Neural cell (in vitro differentiated cells): ENCODE results near the gene DIP2C. TPM values are rescaled to one million over a fixed set of nuclear protein-coding genes. Genes with fewer than 3 reads are reported as not detected.

Experiments used
- H2AFZ ChIP-seq: fragments of 200-600, 300-800 bp; sonication (generic), shearing (Covaris generic); 2 replicates; pipeline ENCODE4 v1.6.0; 2014; ENCODE audit warnings: low read depth, mild to moderate bottlenecking, antibody characterized with exemption, low read length, moderate library complexity
- H3F3A ChIP-seq: fragments of 200-600 bp; shearing (Covaris generic); 2 replicates; pipeline ENCODE4 v1.6.1; 2016; ENCODE audit warnings: mild to moderate bottlenecking, moderate library complexity, mixed read lengths, antibody characterized with exemption, low read length; ENCODE audit not compliant: insufficient read depth, poor library complexity, severe bottlenecking
- H3K27ac ChIP-seq: fragments of 200-600, 300-800 bp; sonication (generic), shearing (Covaris generic); 2 replicates; pipeline ENCODE4 v1.5.1; 2014; ENCODE audit warnings: mild to moderate bottlenecking, low read length, moderate library complexity
- H3K27me3 ChIP-seq: fragments of 300-800, 200-600 bp; sonication (generic), shearing (Covaris generic); 2 replicates; pipeline ENCODE4 v1.6.0; 2014; ENCODE audit warnings: mild to moderate bottlenecking, low read depth, low read length, moderate library complexity; ENCODE audit not compliant: insufficient read depth
- H3K36me3 ChIP-seq: fragments of 300-800, 200-600 bp; sonication (generic), shearing (Covaris generic); 2 replicates; pipeline ENCODE4 v1.5.1; 2014; ENCODE audit warnings: mild to moderate bottlenecking, antibody characterized with exemption, low read length, moderate library complexity; ENCODE audit not compliant: insufficient read depth
- H3K4me2 ChIP-seq: fragments of 300-800, 200-600 bp; sonication (generic), shearing (Covaris generic); 2 replicates; pipeline ENCODE4 v1.6.0; 2014; ENCODE audit warnings: mild to moderate bottlenecking, low read length
- H3K4me3 ChIP-seq: fragments of 300-800, 200-600 bp; sonication (generic), shearing (Covaris generic); 2 replicates; pipeline ENCODE4 v1.5.1; 2014; ENCODE audit warnings: mild to moderate bottlenecking, low read length, moderate library complexity
- H3K79me2 ChIP-seq: fragments of 200-600 bp; shearing (Covaris generic); replicated peaks from 2 replicates; pipeline ENCODE4 v1.6.0; 2014; ENCODE audit warnings: mild to moderate bottlenecking, low read length, moderate library complexity; ENCODE audit not compliant: insufficient read depth
- H3K9ac ChIP-seq: fragments of 300-800, 200-600 bp; sonication (generic), shearing (Covaris generic); 2 replicates; pipeline ENCODE4 v1.6.1; 2016; ENCODE audit warnings: mild to moderate bottlenecking, low read length, mixed read lengths
- H3K9me2 ChIP-seq: fragments of 200-600 bp; shearing (Covaris generic); 2 replicates; pipeline ENCODE4 v1.6.1; 2016; ENCODE audit warnings: mild to moderate bottlenecking, low read length, mixed read lengths; ENCODE audit not compliant: insufficient read depth
- H3K9me3 ChIP-seq: fragments of 200-600, 300-800 bp; sonication (generic), shearing (Covaris generic); 2 replicates; pipeline ENCODE4 v1.6.1; 2016; ENCODE audit warnings: mild to moderate bottlenecking, mixed run types, low read length, moderate library complexity, mixed read lengths
- H4K20me1 ChIP-seq: fragments of 200-600 bp; shearing (Covaris generic); 2 replicates; pipeline ENCODE4 v1.6.1; 2016; ENCODE audit warnings: mild to moderate bottlenecking, mixed run types; ENCODE audit not compliant: insufficient read depth
- CTCF ChIP-seq: fragments of 450-650 bp; IDR thresholded peaks from 2 replicates; pipeline ENCODE4 v1.5.1; 2014; ENCODE audit warnings: antibody characterized with exemption, mild to moderate bottlenecking, moderate library complexity; ENCODE audit not compliant: poor library complexity, severe bottlenecking
- EP300 ChIP-seq: fragments of 450-650 bp; conservative IDR thresholded peaks from 2 replicates; pipeline ENCODE4 v1.6.1; 2014; ENCODE audit warnings: antibody characterized with exemption, mild to moderate bottlenecking, moderate library complexity; ENCODE audit not compliant: poor library complexity, severe bottlenecking
- EZH2 ChIP-seq: fragments of 200-600, 300-800 bp; shearing (Covaris generic), sonication (generic); IDR thresholded peaks from 2 replicates; pipeline ENCODE4 v1.6.1; 2014; ENCODE audit warnings: antibody characterized with exemption, low read length, borderline replicate concordance, mild to moderate bottlenecking; ENCODE audit not compliant: insufficient read depth, poor library complexity, severe bottlenecking
- MXI1 ChIP-seq: fragments of 450-650 bp; conservative IDR thresholded peaks from 2 replicates; pipeline ENCODE4 v1.6.1; 2014; ENCODE audit warnings: antibody characterized with exemption, mild to moderate bottlenecking; ENCODE audit not compliant: poor library complexity, severe bottlenecking
- POLR2AphosphoS5 ChIP-seq: IDR thresholded peaks from 2 replicates; pipeline ENCODE4 v1.6.1; 2012
- RAD21 ChIP-seq: fragments of 450-650 bp; conservative IDR thresholded peaks from 2 replicates; pipeline ENCODE4 v1.6.1; 2014; ENCODE audit warnings: antibody characterized with exemption, mild to moderate bottlenecking, moderate library complexity
- REST ChIP-seq: IDR thresholded peaks from 2 replicates; pipeline ENCODE4 v1.6.1; 2012; ENCODE audit warnings: borderline replicate concordance
- SMC3 ChIP-seq: fragments of 450-650 bp; conservative IDR thresholded peaks from 2 replicates; pipeline ENCODE4 v1.6.1; 2014; ENCODE audit warnings: antibody characterized with exemption, mild to moderate bottlenecking, moderate library complexity; ENCODE audit not compliant: poor library complexity
- TAF1 ChIP-seq: IDR thresholded peaks from 2 replicates; pipeline ENCODE4 v1.6.1; 2012; ENCODE audit warnings: low read depth
- polyA plus RNA-seq: library from polyadenylated mRNA; depleted of rRNA; stranded (reverse); fragments of >200 nt; gene quantifications from 2 replicates; pipeline ENCODE4 v1.2.3, GENCODE V29; 2014

Gene DIP2C
- polyA plus RNA-seq, 1 donor from 2014 or later = 24.1 TPM

- H4K20me1 ChIP-seq = peaks cover 6% of the 10 kb centered on the region
Observed at GRCh38 chr10:497898-498451, 191.5 kb downstream of the DIP2C start.

GRCh38 chr10:497289-497688 lies 192.2 kb downstream of the DIP2C start:
- Histone ChIP-seq H3K4me3 (no peak overlapping the region), H3K9me2 (no peaks in the 10 kb centered on the region), H3K36me3 (no peaks in the 10 kb centered on the region), H3K27me3 (no peaks in the 10 kb centered on the region), H3F3A (no peaks in the 10 kb centered on the region), H3K4me2 (no peak overlapping the region), H4K20me1 (peaks cover 13% of the 10 kb centered on the region), H3K79me2 (peaks cover 67% of the 10 kb centered on the region), H2AFZ (no peak overlapping the region), H3K9ac (no peak overlapping the region), H3K9me3 (no peaks in the 10 kb centered on the region), H3K27ac (no peak overlapping the region)
- no peak for TF ChIP-seq POLR2AphosphoS5
- no peak for TF ChIP-seq EZH2
- TF ChIP-seq TAF1 = no peak
- no peak for TF ChIP-seq SMC3
- TF ChIP-seq EP300 = no peak
- no peak for TF ChIP-seq MXI1
- TF ChIP-seq RAD21 = no peak
- no peak for TF ChIP-seq CTCF

More at GRCh38 chr10:497898-498451, 191.5 kb downstream of the DIP2C start:
- no peaks in the 10 kb centered on the region for H3K36me3 ChIP-seq
- H3F3A ChIP-seq = no peaks in the 10 kb centered on the region
- no peak overlapping the region for H3K9ac ChIP-seq
- no peaks in the 10 kb centered on the region for H3K9me3 ChIP-seq
- peaks cover 67% of the 10 kb centered on the region for H3K79me2 ChIP-seq
- no peak for TF ChIP-seq CTCF
- no peak for TF ChIP-seq EZH2
- TF ChIP-seq TAF1 = no peak
- TF ChIP-seq REST = no peak
- no peak for TF ChIP-seq RAD21
- no peak for TF ChIP-seq EP300
- TF ChIP-seq MXI1 = no peak
- TF ChIP-seq SMC3 = no peak
- TF ChIP-seq POLR2AphosphoS5 = no peak
- H3K27me3 ChIP-seq = no peaks in the 10 kb centered on the region
- H3K9me2 ChIP-seq = no peaks in the 10 kb centered on the region
- no peak overlapping the region for H2AFZ ChIP-seq
- no peak overlapping the region for H3K4me2 ChIP-seq
- no peak overlapping the region for H3K4me3 ChIP-seq
- H3K27ac ChIP-seq = no peak overlapping the region
